ACC112 (cell line): ENCODE measurements around the gene PNPLA7.
"Not testable (repeated sequence)": the region's sequence is repeated elsewhere in the genome, so short reads cannot be mapped to it uniquely, and the experiment has no call there.

Experiments used
- H2AFZ ChIP-seq: fragments of 200-600 bp; sonication (generic); one replicate; pipeline ENCODE4 v1.6.0; 2017; ENCODE audit warnings: antibody characterized with exemption, low read length; ENCODE audit not compliant: unreplicated experiment
- H3K27ac ChIP-seq: fragments of 200-600 bp; sonication (generic); 2 replicates; pipeline ENCODE4 v1.5.1; 2014; ENCODE audit warnings: low read depth, mild to moderate bottlenecking, antibody characterized with exemption, low read length, moderate library complexity
- H3K27me3 ChIP-seq: fragments of 200-600 bp; sonication (generic); 2 replicates; pipeline ENCODE4 v1.6.1; 2014; ENCODE audit warnings: mild to moderate bottlenecking, antibody characterized with exemption, low read length, moderate library complexity, mixed read lengths; ENCODE audit not compliant: insufficient read depth
- H3K36me3 ChIP-seq: fragments of 200-600 bp; sonication (generic); 2 replicates; pipeline ENCODE4 v1.6.1; 2016; ENCODE audit warnings: mild to moderate bottlenecking, antibody characterized with exemption, low read length, moderate library complexity, mixed read lengths; ENCODE audit not compliant: insufficient read depth
- H3K4me1 ChIP-seq: fragments of 200-600 bp; sonication (generic); one replicate; pipeline ENCODE4 v1.6.1; 2016; ENCODE audit warnings: low read length, mixed read lengths; ENCODE audit not compliant: insufficient read depth, unreplicated experiment, control insufficient read depth
- H3K4me3 ChIP-seq: fragments of 200-600 bp; sonication (generic); 2 replicates; pipeline ENCODE4 v1.5.1; 2014; ENCODE audit warnings: mild to moderate bottlenecking, low read depth, low read length
- H3K79me2 ChIP-seq: fragments of 200-600 bp; sonication (generic); one replicate; pipeline ENCODE4 v1.6.0; 2016; ENCODE audit warnings: low read length; ENCODE audit not compliant: control insufficient read depth, unreplicated experiment, insufficient read depth

Gene PNPLA7

GRCh38 chr9:137575716-137576411 lies 25.7 kb upstream of the PNPLA7 start:
- Histone ChIP-seq H3K4me3 (no peak overlapping the region), H3K27ac (no peak overlapping the region), H3K79me2 (peaks cover 38% of the 10 kb centered on the region)

DNA sequence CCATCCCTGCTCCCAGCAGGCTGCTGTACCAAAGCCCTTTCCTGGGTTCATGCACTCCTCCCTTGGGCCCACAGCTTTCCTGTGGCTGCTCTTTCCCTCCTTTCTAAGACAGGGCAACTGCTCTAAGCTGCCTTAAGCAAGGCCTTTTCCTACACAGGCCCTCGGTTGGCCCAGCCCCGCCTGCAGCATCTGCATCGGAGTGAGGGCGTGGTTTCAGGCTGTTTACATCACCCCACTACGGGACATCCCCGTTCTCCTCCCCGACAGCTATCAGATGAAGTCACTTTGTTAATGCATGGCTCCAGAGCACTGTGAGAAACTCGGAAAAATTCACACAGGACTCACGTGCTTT lies 25.1 kb upstream of the PNPLA7 start:
- Histone ChIP-seq H3K27ac (no peak overlapping the region), H3K4me3 (no peak overlapping the region), H3K4me1 (peaks cover 24% of the 10 kb centered on the region), H3K36me3 (peaks cover 27% of the 10 kb centered on the region), H2AFZ (no peak overlapping the region), H3K27me3 (no peaks in the 10 kb centered on the region), H3K79me2 (peaks cover 39% of the 10 kb centered on the region)

More at GRCh38 chr9:137575716-137576411, 25.7 kb upstream of the PNPLA7 start:
- Histone ChIP-seq H2AFZ (no peak overlapping the region), H3K4me1 (peaks cover 24% of the 10 kb centered on the region), H3K36me3 (peaks cover 22% of the 10 kb centered on the region), H3K27me3 (no peaks in the 10 kb centered on the region)

DNA sequence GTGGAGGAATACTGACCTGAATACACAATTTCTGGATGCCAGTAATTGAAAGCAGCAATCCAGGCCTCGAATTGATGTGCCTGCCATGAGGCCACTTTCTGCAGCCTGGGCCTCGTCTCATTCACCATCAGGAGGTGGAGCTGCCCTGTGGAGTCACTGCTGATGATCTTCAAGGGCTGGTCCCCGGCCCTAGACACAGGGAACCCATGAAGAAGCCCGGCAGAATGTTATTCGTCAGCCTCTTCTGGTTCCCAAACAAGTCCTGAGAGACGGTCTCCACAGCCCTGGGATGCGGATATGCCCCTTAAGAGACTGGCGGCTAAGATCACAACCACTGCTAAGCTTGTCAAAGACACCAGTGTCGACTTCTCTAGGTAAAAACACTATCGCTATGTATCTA lies 24.0 kb upstream of the PNPLA7 start:
- Histone ChIP-seq H3K27ac (no peak overlapping the region), H3K27me3 (no peaks in the 10 kb centered on the region), H3K36me3 (peaks cover 31% of the 10 kb centered on the region), H3K4me1 (peaks cover 22% of the 10 kb centered on the region), H3K79me2 (peaks cover 40% of the 10 kb centered on the region), H3K4me3 (no peak overlapping the region), H2AFZ (no peak overlapping the region)

GRCh38 chr9:137570566-137570965 lies 20.4 kb upstream of the PNPLA7 start:
- no peak overlapping the region for H2AFZ ChIP-seq
- H3K79me2 ChIP-seq = peaks cover 16% of the 10 kb centered on the region
- no peaks in the 10 kb centered on the region for H3K27me3 ChIP-seq
- H3K27ac ChIP-seq = no peak overlapping the region
- no peak overlapping the region for H3K4me3 ChIP-seq
- H3K4me1 ChIP-seq = peaks cover under 1% of the 10 kb centered on the region
- H3K36me3 ChIP-seq = peaks cover 33% of the 10 kb centered on the region

- Histone ChIP-seq H3K27ac (no peak overlapping the region), H3K36me3 (peaks cover 27% of the 10 kb centered on the region), H2AFZ (no peak overlapping the region), H3K4me3 (no peak overlapping the region), H3K27me3 (no peaks in the 10 kb centered on the region), H3K4me1 (no peaks in the 10 kb centered on the region), H3K79me2 (peaks cover 13% of the 10 kb centered on the region)
These were observed 19.5 kb upstream of the PNPLA7 start for GRCh38 chr9:137569609-137570203.

DNA sequence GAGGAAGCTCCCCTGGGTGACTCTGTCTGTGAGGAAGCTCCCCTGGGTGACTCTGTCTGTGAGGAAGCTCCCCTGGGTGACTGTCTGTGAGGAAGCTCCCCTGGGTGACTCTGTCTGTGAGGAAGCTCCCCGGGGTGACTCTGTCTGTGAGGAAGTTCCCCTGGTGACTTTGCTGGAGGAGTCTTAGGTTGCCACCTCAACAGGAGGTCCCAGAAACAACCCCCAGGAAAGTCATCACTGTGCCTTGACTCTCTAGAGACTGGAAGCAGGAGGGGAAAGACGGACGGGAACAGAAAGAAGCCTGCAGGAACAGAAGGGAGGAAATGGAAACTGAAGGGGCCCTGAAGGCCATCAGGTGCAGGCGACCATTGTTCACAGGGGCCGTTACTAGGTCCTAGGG lies 18.2 kb upstream of the PNPLA7 start:
- Histone ChIP-seq H3K79me2 (peaks cover 10% of the 10 kb centered on the region), H3K36me3 (peaks cover 26% of the 10 kb centered on the region)
- H3K27ac ChIP-seq = not testable (repeated sequence)

GRCh38 chr9:137564817-137565411 lies 14.7 kb upstream of the PNPLA7 start:
- no peak overlapping the region for H3K27ac ChIP-seq
- H3K27me3 ChIP-seq = no peaks in the 10 kb centered on the region
- H2AFZ ChIP-seq = no peak overlapping the region
- H3K4me3 ChIP-seq = no peak overlapping the region
- H3K4me1 ChIP-seq = no peaks in the 10 kb centered on the region
- no peaks in the 10 kb centered on the region for H3K79me2 ChIP-seq
- H3K36me3 ChIP-seq = peaks cover 11% of the 10 kb centered on the region; the same call in 1 of the 2 replicates

More for the DNA sequence above, 18.2 kb upstream of the PNPLA7 start:
- not testable (repeated sequence) for H3K27me3 ChIP-seq, H3K4me1 ChIP-seq, H2AFZ ChIP-seq, H3K4me3 ChIP-seq

- H3K4me3 ChIP-seq = no peak overlapping the region
- H2AFZ ChIP-seq = no peak overlapping the region
- H3K27ac ChIP-seq = no peak overlapping the region
- no peaks in the 10 kb centered on the region for H3K79me2 ChIP-seq
- no peaks in the 10 kb centered on the region for H3K4me1 ChIP-seq
- H3K27me3 ChIP-seq = no peaks in the 10 kb centered on the region
- H3K36me3 ChIP-seq = 0 out of 2 replicates have a peak, but pooled peaks cover 8% of the 10 kb centered on the region
These were observed 13.9 kb upstream of the PNPLA7 start for GRCh38 chr9:137564134-137564533.

- Histone ChIP-seq H3K27ac (no peak overlapping the region), H3K4me1 (no peaks in the 10 kb centered on the region), H2AFZ (no peak overlapping the region)
These were observed 7.9 kb upstream of the PNPLA7 start for GRCh38 chr9:137558127-137558526.

DNA sequence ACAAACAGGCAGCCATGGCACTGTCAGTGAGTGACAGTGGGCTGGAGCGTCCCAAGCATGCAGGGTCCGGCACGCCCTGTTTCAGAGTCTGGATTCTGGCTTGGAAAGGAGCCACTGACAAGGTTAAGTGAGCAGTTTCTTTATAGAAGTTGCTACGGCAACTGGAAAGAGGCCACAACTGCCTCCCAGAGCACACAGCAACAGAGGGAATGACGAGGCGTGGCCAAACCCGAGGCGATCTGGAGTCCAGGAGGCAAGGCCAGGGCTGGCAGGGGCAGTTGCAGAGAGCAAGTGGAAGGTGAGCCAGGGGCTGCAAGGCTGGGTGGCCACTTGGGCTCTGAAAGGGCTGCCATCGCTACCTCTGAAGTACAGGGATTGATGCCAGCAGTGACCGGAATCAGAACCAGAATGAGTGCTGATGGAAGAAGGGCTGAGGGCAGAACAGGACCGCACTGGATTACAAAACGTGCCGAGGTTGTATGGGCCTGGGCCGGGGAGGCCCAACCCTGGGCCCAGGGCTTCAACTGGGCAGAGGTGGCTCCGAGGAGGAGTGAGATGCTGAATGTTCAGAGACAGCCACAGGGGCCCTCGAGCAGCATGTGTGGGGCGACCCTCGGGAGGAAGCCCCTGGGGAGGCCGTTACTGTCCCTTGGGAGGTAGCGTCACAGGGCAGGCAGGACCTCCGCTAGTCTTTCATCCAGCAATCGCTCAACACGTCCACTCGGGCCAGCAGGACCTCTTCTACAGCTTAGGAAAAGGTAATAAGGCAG lies 6.1 kb upstream of the PNPLA7 start:
- H3K79me2 ChIP-seq = peaks cover 7% of the 10 kb centered on the region
- no peak overlapping the region for H3K27ac ChIP-seq
- H3K36me3 ChIP-seq = peaks cover 6% of the 10 kb centered on the region; the same call in 1 of the 2 replicates
- no peak overlapping the region for H3K4me3 ChIP-seq
- H3K27me3 ChIP-seq = no peaks in the 10 kb centered on the region
- peaks cover 5% of the 10 kb centered on the region for H3K4me1 ChIP-seq
- H2AFZ ChIP-seq = no peak overlapping the region

More at GRCh38 chr9:137558127-137558526, 7.9 kb upstream of the PNPLA7 start:
- H3K79me2 ChIP-seq = no peaks in the 10 kb centered on the region
- peaks cover 6% of the 10 kb centered on the region; the same call in 1 of the 2 replicates for H3K36me3 ChIP-seq
- no peaks in the 10 kb centered on the region for H3K27me3 ChIP-seq
- no peak overlapping the region for H3K4me3 ChIP-seq
